CD4-positive, alpha-beta T cell (primary cell): ENCODE measurements around the gene NRROS. TPM values are rescaled to one million over a fixed set of nuclear protein-coding genes. Genes with fewer than 3 reads are reported as not detected.
A peak's percentile ranks its signal among the peaks of the same experiment; 100 is the strongest.

Experiments
- ATAC-seq: fragments of 200-7000 bp; cut with Tn5 transposase; one replicate; pipeline ENCODE4 v1.10.0; 2022; ENCODE audit warnings: mild to moderate bottlenecking; ENCODE audit not compliant: poor library complexity
- CTCF ChIA-PET: fragments of 350-600 bp; sonication (Branson Sonifier 250); formaldehyde crosslinking; loops from one replicate; lab custom pipeline; 2021; ENCODE audit warnings: antibody characterized with exemption, inconsistent platforms; lab: Charles Lee
- POLR2A ChIA-PET: fragments of 350-600 bp; sonication (Branson Sonifier 250); formaldehyde crosslinking; loops from one replicate; lab custom pipeline; 2021; ENCODE audit warnings: antibody characterized with exemption, inconsistent platforms; lab: Charles Lee
- DNase-seq, 14 experiments: peaks; one replicate each; pipeline ENCODE4 v3.0.0-alpha.2; 2013 to 2020; ENCODE audit warnings: mixed read lengths in 2 of 14
- H3K27ac ChIP-seq, 2 donors: one replicate each; pipeline versions ENCODE4 v1.5.1 to v1.7.0; 2013; ENCODE audit warnings: low read length in 2 of 2, low read depth in 1 of 2, mild to moderate bottlenecking in 1 of 2
- H3K27me3 ChIP-seq, 2 experiments: 1 replicate in 1 of 2; 2 replicates in 1 of 2; pipeline versions ENCODE4 v1.6.1 to v1.7.0; 2013; ENCODE audit warnings: low read length in 2 of 2, control low read depth in 1 of 2, mild to moderate bottlenecking in 1 of 2, moderate library complexity in 1 of 2; ENCODE audit not compliant: insufficient read depth in 2 of 2, control insufficient read depth in 1 of 2
- H3K36me3 ChIP-seq: one replicate; pipeline ENCODE4 v1.6.1; 2013; ENCODE audit warnings: low read length, control low read depth; ENCODE audit not compliant: insufficient read depth
- H3K4me1 ChIP-seq: one replicate; pipeline ENCODE4 v1.6.1; 2013; ENCODE audit warnings: low read length, control low read depth; ENCODE audit not compliant: insufficient read depth
- H3K4me3 ChIP-seq: one replicate; pipeline ENCODE4 v1.5.1; 2013; ENCODE audit warnings: mild to moderate bottlenecking, low read length, moderate library complexity
- H3K9me3 ChIP-seq, 2 experiments: 1 replicate in 1 of 2; 2 replicates in 1 of 2; pipeline versions ENCODE4 v1.6.1 to v1.7.0; 2013; ENCODE audit warnings: low read length in 2 of 2, mild to moderate bottlenecking in 2 of 2, control low read depth in 1 of 2, moderate library complexity in 1 of 2; ENCODE audit not compliant: control insufficient read depth in 1 of 2, insufficient read depth in 1 of 2
- H3K27ac Mint-ChIP-seq: one replicate; pipeline ENCODE4 v1.8.0; 2020; ENCODE audit warnings: mixed read lengths
- H3K27me3 Mint-ChIP-seq: one replicate; pipeline ENCODE4 v1.8.0; 2021; ENCODE audit warnings: mixed read lengths
- H3K36me3 Mint-ChIP-seq: one replicate; pipeline ENCODE4 v1.8.0; 2021; ENCODE audit warnings: low read depth, mixed read lengths
- H3K4me1 Mint-ChIP-seq: one replicate; pipeline ENCODE4 v1.8.0; 2021; ENCODE audit warnings: low read depth, mixed read lengths
- H3K4me3 Mint-ChIP-seq: one replicate; pipeline ENCODE4 v1.8.0; 2020; ENCODE audit warnings: mild to moderate bottlenecking, mixed read lengths
- H3K9me3 Mint-ChIP-seq: one replicate; pipeline ENCODE4 v1.8.0; 2020; ENCODE audit warnings: mixed read lengths
- CTCF ChIP-seq: fragments of 200-600 bp; IDR thresholded peaks from one replicate; pipeline ENCODE4 v1.8.0; 2022; ENCODE audit warnings: antibody characterized with exemption, mild to moderate bottlenecking
- intact Hi-C, 2 experiments: fragments of 100-400 bp; cut with DNase I in 1 of 2; cut with micrococcal nuclease in 1 of 2; formaldehyde crosslinking; loops; one replicate each; pipeline versions ENCODE4 v1.15.1 to v1.9.0; 2023 to 2025; cut with DNase I, micrococcal nuclease
- total RNA-seq, 174 experiments: library from RNA in 2 of 174; stranded (reverse) in 2 of 174; gene quantifications; one replicate each; pipeline ENCODE4 v1.2.3 and lab custom pipeline; 2021 to 2026

The NRROS gene
- total RNA-seq, 2 experiments from 2014 or later = 7.4 to 8.4 TPM

DNA sequence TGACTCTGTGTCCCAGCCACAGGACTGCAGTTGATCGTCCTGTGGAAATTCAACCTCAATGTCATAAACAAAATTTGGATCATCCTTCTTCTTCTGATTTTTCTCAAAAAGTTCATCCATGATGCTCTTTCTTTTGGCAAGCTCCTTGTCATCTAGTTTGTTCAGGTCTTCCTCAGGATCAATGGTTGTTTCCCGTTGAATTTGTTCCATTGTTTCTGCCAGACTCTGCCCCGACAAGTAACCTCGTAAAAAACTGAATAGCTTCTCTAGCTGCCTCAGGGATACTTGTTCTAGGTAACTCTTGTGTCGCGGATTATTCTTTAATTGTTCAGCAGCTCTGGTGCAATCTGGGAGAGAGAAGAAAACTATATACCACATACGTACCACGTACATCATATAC is 68.1 kb downstream of the NRROS start:
- H3K9me3 ChIP-seq = no peaks in the 10 kb centered on the region
- no peak overlapping the region for H3K27ac Mint-ChIP-seq
- ATAC-seq (no peak), DNase-seq (no peak)
- peaks cover 13% of the 10 kb centered on the region for H3K4me1 ChIP-seq
- H3K27me3 Mint-ChIP-seq = no peaks in the 10 kb centered on the region
- no peak overlapping the region for H3K27ac ChIP-seq
- H3K4me1 Mint-ChIP-seq = peaks cover 13% of the 10 kb centered on the region
- no peak overlapping the region for H3K4me3 Mint-ChIP-seq
- H3K27me3 ChIP-seq = no peaks in the 10 kb centered on the region
- H3K4me3 ChIP-seq = no peak overlapping the region
- H3K36me3 ChIP-seq = no peaks in the 10 kb centered on the region
- CTCF ChIA-PET = interaction anchor here (0.9 to 1.5 kb wide), 6 partner anchors 8 to 234 kb away, joined by 3 to 6 read pairs (median 3); no protein-coding TSS in a partner anchor
- POLR2A ChIA-PET = interaction anchor here (0.8 to 1.0 kb wide), 3 partner anchors 32 to 221 kb away, joined by 3 read pairs; partner anchors contain the start of gene PAK2
- no peak for TF ChIP-seq CTCF
- H3K9me3 Mint-ChIP-seq = no peaks in the 10 kb centered on the region
- peaks cover 11% of the 10 kb centered on the region for H3K36me3 Mint-ChIP-seq
- intact Hi-C loops = no loop called here

- POLR2A ChIA-PET = interaction anchor here (1.0 kb wide), 1 partner anchor 31 kb away, joined by 3 read pairs; the partner anchor contains the start of gene PAK2
- intact Hi-C loops = no loop called here
- H3K4me1 Mint-ChIP-seq = peaks cover 21% of the 10 kb centered on the region
Measured at GRCh38 chr3:196708467-196708866, 69.0 kb downstream of the NRROS start.

More at GRCh38 chr3:196708467-196708866, 69.0 kb downstream of the NRROS start:
- Mint-ChIP-seq H3K27me3 (no peaks in the 10 kb centered on the region), H3K9me3 (no peaks in the 10 kb centered on the region), H3K27ac (peak overlapping the region; percentile 40), H3K4me3 (no peak overlapping the region), H3K36me3 (peaks cover 11% of the 10 kb centered on the region)
- CTCF ChIA-PET = interaction anchor here (0.6 to 1.5 kb wide), 5 partner anchors 9 to 235 kb away, joined by 3 to 4 read pairs (median 3); no protein-coding TSS in a partner anchor
- Histone ChIP-seq H3K27me3 (no peaks in the 10 kb centered on the region), H3K27ac (no peak overlapping the region), H3K9me3 (no peaks in the 10 kb centered on the region), H3K36me3 (no peaks in the 10 kb centered on the region), H3K4me1 (peaks cover 22% of the 10 kb centered on the region), H3K4me3 (no peak overlapping the region)
- DNase-seq = no peak
- no peak for ATAC-seq
- no peak for TF ChIP-seq CTCF

Other genes starting within 250 kb of the NRROS start
- 10 to 100 TPM; 75.3 to 83.6 TPM for gene UBXN7, start 207.3 kb upstream of the NRROS start, total RNA-seq
- gene RNF168, start 135.9 kb upstream of the NRROS start, total RNA-seq = 10 to 100 TPM; 26.1 to 27.4 TPM
- gene SMCO1, start 124.3 kb upstream of the NRROS start, total RNA-seq = not detected
- gene WDR53, start 71.1 kb upstream of the NRROS start, total RNA-seq = 10 to 100 TPM; 18.4 to 20.9 TPM
- 1 to 10 TPM; 5.4 to 6.0 TPM for gene FBXO45, start 71.0 kb upstream of the NRROS start, total RNA-seq
- gene CEP19, start 72.6 kb downstream of the NRROS start, total RNA-seq = under 1 TPM; 0.36 to 0.64 TPM
- 10 to 100 TPM; 13.3 to 13.9 TPM for gene PIGX, start 72.7 kb downstream of the NRROS start, total RNA-seq
- gene PAK2, start 100.2 kb downstream of the NRROS start, total RNA-seq = 10 to 100 TPM; 36.2 to 41.7 TPM
- 10 to 100 TPM; 62.7 to 64.7 TPM for gene SENP5, start 228.2 kb downstream of the NRROS start, total RNA-seq